H1 (cell line): Measurements from ENCODE around the gene PLCB4. TPM values are rescaled to one million over a fixed set of nuclear protein-coding genes. Genes with fewer than 3 reads are reported as not detected.

Experiments
- CTCF ChIA-PET: fragments of 300-600 bp; sonication (Branson Sonifier 250); formaldehyde crosslinking; loops from one replicate; lab custom pipeline; 2021; ENCODE audit not compliant: partially characterized antibody; lab: Charles Lee
- POLR2A ChIA-PET: fragments of 300-600 bp; sonication (Branson Sonifier 250); formaldehyde crosslinking; loops from one replicate; lab custom pipeline; 2021; ENCODE audit warnings: inconsistent platforms; ENCODE audit not compliant: partially characterized antibody; lab: Charles Lee
- DNase-seq, 2 experiments: peaks; one replicate each; pipeline versions ENCODE4 v3.0.0 to v3.0.0-alpha.2; 2010 to 2022; ENCODE audit warnings: low spot score in 2 of 2, low read depth in 1 of 2, mixed read lengths in 1 of 2
- FAIRE-seq: peaks from 2 replicates; lab custom pipeline; 2011; peaks lifted over from hg19 to GRCh38; lab: Jason Lieb, UNC
- H2AFZ ChIP-seq: 2 replicates; pipeline ENCODE4 v1.8.1; 2012; ENCODE audit warnings: low read length, inconsistent platforms
- H2AK5ac ChIP-seq: 2 replicates; pipeline ENCODE4 v1.6.1; 2013; ENCODE audit warnings: low read depth, low read length
- H2BK120ac ChIP-seq: replicated peaks from 2 replicates; pipeline ENCODE3; 2013; ENCODE audit warnings: low read depth, low read length, inconsistent platforms
- H2BK12ac ChIP-seq: 2 replicates; pipeline ENCODE4 v1.6.1; 2013; ENCODE audit warnings: low read depth, low read length
- H2BK15ac ChIP-seq: 2 replicates; pipeline ENCODE4 v1.6.1; 2013; ENCODE audit warnings: low read length
- H2BK20ac ChIP-seq: 2 replicates; pipeline ENCODE4 v1.6.1; 2013; ENCODE audit warnings: low read length
- H2BK5ac ChIP-seq: 2 replicates; pipeline ENCODE4 v1.6.1; 2013; ENCODE audit warnings: low read depth, low read length
- H3K14ac ChIP-seq: 2 replicates; pipeline ENCODE4 v1.6.1; 2013; ENCODE audit warnings: inconsistent platforms; ENCODE audit not compliant: insufficient read length
- H3K18ac ChIP-seq: 2 replicates; pipeline ENCODE4 v1.6.1; 2013; ENCODE audit warnings: low read length; ENCODE audit errors: extremely low read depth
- H3K23ac ChIP-seq: 2 replicates; pipeline ENCODE4 v1.6.1; 2013; ENCODE audit warnings: inconsistent platforms; ENCODE audit not compliant: insufficient read length
- H3K23me2 ChIP-seq: 2 replicates; pipeline ENCODE4 v1.6.1; 2013; ENCODE audit warnings: low read depth, low read length
- H3K27ac ChIP-seq: 2 replicates; pipeline ENCODE4 v1.6.1; 2011; ENCODE audit warnings: low read depth, low read length, inconsistent platforms
- H3K27me3 ChIP-seq, 4 experiments: replicated peaks in 1 of 4; 1 replicate in 1 of 4; 2 replicates in 3 of 4; pipeline versions ENCODE4 v1.6.1 to v1.8.1; 2011 to 2013; ENCODE audit warnings: low read length in 3 of 4, mild to moderate bottlenecking in 3 of 4, inconsistent platforms in 2 of 4, mixed read lengths in 2 of 4, moderate library complexity in 1 of 4; ENCODE audit not compliant: control insufficient read depth in 3 of 4, insufficient read depth in 3 of 4; ENCODE audit errors: extremely low read depth in 1 of 4
- H3K36me3 ChIP-seq, 4 experiments: 2 replicates each; pipeline versions ENCODE4 v1.6.1 to v1.8.1; 2011 to 2013; ENCODE audit warnings: mild to moderate bottlenecking in 4 of 4, low read length in 3 of 4, moderate library complexity in 2 of 4, control low read depth in 1 of 4, inconsistent platforms in 1 of 4; ENCODE audit not compliant: insufficient read depth in 4 of 4, control insufficient read depth in 2 of 4
- H3K4ac ChIP-seq: replicated peaks from 2 replicates; pipeline ENCODE3; 2013; ENCODE audit warnings: low read length, low read depth, mixed read lengths, inconsistent platforms; ENCODE audit not compliant: insufficient read length
- H3K4me1 ChIP-seq, 4 experiments: replicated peaks in 1 of 4; 1 replicate in 1 of 4; 2 replicates in 3 of 4; pipeline versions ENCODE4 v1.6.1 to v1.8.1; 2011 to 2013; ENCODE audit warnings: low read length in 3 of 4, inconsistent platforms in 2 of 4, mixed read lengths in 1 of 4; ENCODE audit not compliant: insufficient read depth in 4 of 4, control insufficient read depth in 3 of 4
- H3K4me2 ChIP-seq, 2 experiments: 2 replicates each; pipeline versions ENCODE4 v1.6.1 to v1.8.1; 2011 to 2013; ENCODE audit warnings: low read depth in 2 of 2, low read length in 2 of 2, control low read depth in 1 of 2, inconsistent platforms in 1 of 2, mild to moderate bottlenecking in 1 of 2; ENCODE audit not compliant: insufficient read depth in 1 of 2
- H3K4me3 ChIP-seq, 4 experiments: fragments of 200-600, 300-600 bp in 1 of 4; sonication (generic), shearing (Covaris generic), sonication (Bioruptor Twin) in 1 of 4; 2 replicates each; pipeline versions ENCODE4 v1.5.1 to v1.8.1; 2011 to 2016; ENCODE audit warnings: low read length in 4 of 4, low read depth in 3 of 4, control low read depth in 2 of 4, inconsistent platforms in 2 of 4, mild to moderate bottlenecking in 2 of 4, mixed read lengths in 1 of 4, moderate library complexity in 1 of 4; ENCODE audit not compliant: insufficient read depth in 2 of 4; ENCODE audit errors: extremely low read depth in 1 of 4
- H3K56ac ChIP-seq: replicated peaks from 2 replicates; pipeline ENCODE3; 2013; ENCODE audit warnings: low read depth, mild to moderate bottlenecking, mixed read lengths, low read length, inconsistent platforms; ENCODE audit not compliant: insufficient read length
- H3K79me1 ChIP-seq: 2 replicates; pipeline ENCODE4 v1.6.1; 2013; ENCODE audit warnings: low read depth, low read length, control low read depth
- H3K79me2 ChIP-seq, 2 experiments: 2 replicates each; pipeline versions ENCODE4 v1.6.1 to v1.8.1; 2012 to 2013; ENCODE audit warnings: low read length in 2 of 2, mild to moderate bottlenecking in 2 of 2, inconsistent platforms in 1 of 2; ENCODE audit not compliant: insufficient read depth in 2 of 2, control insufficient read depth in 1 of 2
- H3K9ac ChIP-seq, 4 experiments: replicated peaks in 1 of 4; 1 replicate in 1 of 4; 2 replicates in 3 of 4; pipeline versions ENCODE4 v1.6.1 to v1.8.1; 2011 to 2013; ENCODE audit warnings: low read depth in 3 of 4, low read length in 3 of 4, control low read depth in 2 of 4, mild to moderate bottlenecking in 2 of 4, moderate library complexity in 2 of 4, inconsistent platforms in 1 of 4; ENCODE audit errors: extremely low read depth in 1 of 4
- H3K9me3 ChIP-seq, 2 experiments: 2 replicates each; pipeline versions ENCODE4 v1.6.1 to v1.8.1; 2012 to 2013; ENCODE audit warnings: mild to moderate bottlenecking in 2 of 2, moderate library complexity in 2 of 2, control low read depth in 1 of 2, inconsistent platforms in 1 of 2, low read depth in 1 of 2, low read length in 1 of 2, mixed read lengths in 1 of 2; ENCODE audit not compliant: insufficient read depth in 2 of 2
- H4K20me1 ChIP-seq, 2 experiments: replicated peaks in 1 of 2; 2 replicates each; pipeline versions ENCODE3 to v1.8.1; 2011 to 2013; ENCODE audit warnings: inconsistent platforms in 2 of 2, low read length in 2 of 2, mild to moderate bottlenecking in 1 of 2; ENCODE audit not compliant: insufficient read depth in 2 of 2, control insufficient read depth in 1 of 2
- H4K5ac ChIP-seq: 2 replicates; pipeline ENCODE4 v1.6.1; 2013; ENCODE audit warnings: low read length, low read depth, mixed read lengths, inconsistent platforms; ENCODE audit not compliant: insufficient read length
- H4K8ac ChIP-seq: 2 replicates; pipeline ENCODE4 v1.8.0; 2013; ENCODE audit warnings: mild to moderate bottlenecking, moderate library complexity, low read length, inconsistent platforms; ENCODE audit not compliant: insufficient read depth; ENCODE audit errors: extremely low read depth
- H4K91ac ChIP-seq: replicated peaks from 2 replicates; pipeline ENCODE3; 2013; ENCODE audit warnings: low read length, mixed read lengths, inconsistent platforms; ENCODE audit not compliant: insufficient read length
- CHD1 ChIP-seq: IDR thresholded peaks from 2 replicates; pipeline ENCODE4 v1.6.1; 2012; ENCODE audit warnings: low read depth, low read length, improper control_type of control experiment
- WGBS, 2 experiments: shearing (Covaris generic) in 1 of 2; methylation state at CpG; one replicate each; pipeline versions ENCODE4 v1.1.6 to v1.1.7; 2013 to 2015; ENCODE audit warnings: low lambda C conversion rate in 2 of 2, mixed read lengths in 2 of 2, inconsistent platforms in 1 of 2, low coverage in 1 of 2, missing lambda C conversion rate in 1 of 2; ENCODE audit not compliant: insufficient replicate concordance in 2 of 2, insufficient coverage in 1 of 2, insufficient read length in 1 of 2; ENCODE audit errors: extremely low coverage in 1 of 2, missing lambda C conversion rate in 1 of 2; 5-methylcytosine and 5-hydroxymethylcytosine counted together
- polyA plus RNA-seq, 7 experiments: library from polyadenylated mRNA; depleted of rRNA in 3 of 7; stranded (reverse) in 5 of 7; unstranded in 2 of 7; fragments of >200 nt in 5 of 7; fragments of 200-250 nt in 2 of 7; gene quantifications; 1 replicate in 5 of 7; 2 replicates in 1 of 7; 4 replicates in 1 of 7; pipeline versions ENCODE4 v1.2.1 to v1.2.3, GENCODE V29; 2011 to 2013; ENCODE audit warnings: missing spikeins in 2 of 7, mixed read lengths in 2 of 7
- total RNA-seq: library from RNA; stranded (reverse); fragmentation: NEBNext Ultra II Directional; extraction: Animal tissue kit (Norgen Biotek cat#: 25700); gene quantifications from 2 replicates; pipeline ENCODE4 v1.2.1, GENCODE V29; 2021

PLCB4 gene
- total and polyA plus RNA-seq, 2 of the 8 experiments (the other 6 are each of a cell fraction or from before 2014, with no cell fraction given): 3.2 to 14.1 TPM

DNA sequence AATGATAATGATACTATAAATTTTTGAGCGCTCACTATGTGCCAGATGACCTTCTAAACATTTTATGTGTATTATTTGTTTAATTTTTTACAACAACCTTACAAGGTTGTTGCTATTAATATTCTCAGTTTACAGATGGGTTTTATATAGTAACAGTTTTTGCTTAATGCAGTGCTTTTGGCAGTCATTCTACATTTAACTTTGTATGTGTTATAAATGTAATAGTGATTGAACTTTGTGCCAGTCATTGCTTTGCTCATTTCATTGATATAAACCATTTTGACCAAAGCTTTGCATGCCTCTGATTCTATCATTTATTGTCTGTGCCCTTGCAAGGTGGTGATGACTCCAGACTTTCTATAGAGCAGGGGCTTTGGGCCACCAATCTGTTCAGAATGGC is 239.2 kb downstream of the PLCB4 start:
- Histone ChIP-seq H3K18ac (no peak overlapping the region), H2AK5ac (no peak overlapping the region), H4K5ac (no peak overlapping the region), H3K56ac (no peak overlapping the region), H3K79me2 (no peaks in the 10 kb centered on the region), H3K23me2 (no peaks in the 10 kb centered on the region), H2BK12ac (no peak overlapping the region), H3K4me1 (no peaks in the 10 kb centered on the region), H2BK20ac (no peak overlapping the region), H3K23ac (no peak overlapping the region), H3K9me3 (no peaks in the 10 kb centered on the region), H3K36me3 (no peaks in the 10 kb centered on the region), H4K20me1 (no peaks in the 10 kb centered on the region), H3K4ac (no peak overlapping the region), H3K79me1 (no peaks in the 10 kb centered on the region), H4K91ac (no peak overlapping the region), H2BK5ac (no peak overlapping the region), H2AFZ (no peak overlapping the region), H3K4me2 (no peak overlapping the region), H3K9ac (no peak overlapping the region), H3K27me3 (no peaks in the 10 kb centered on the region), H2BK15ac (no peak overlapping the region), H2BK120ac (no peak overlapping the region), H3K14ac (no peak overlapping the region), H3K27ac (no peak overlapping the region), H3K4me3 (no peak overlapping the region), H4K8ac (no peak overlapping the region)
- FAIRE-seq: no peak
- TF ChIP-seq CHD1: no peak
- no peak for DNase-seq
- 95% methylated on average over 1 of the region's 1 CpG; no CpG with 5 or more reads in 1 of the 2 experiments for WGBS, 2 experiments
- POLR2A ChIA-PET: no interaction called here
- CTCF ChIA-PET: no interaction called here
